HCT116 (cell line): ENCODE data around the gene NOP10. TPM values are rescaled to one million over a fixed set of nuclear protein-coding genes. Genes with fewer than 3 reads are reported as not detected.

Experiments used
- ATAC-seq: fragments of 200-7000 bp; cut with Tn5 transposase; 2 replicates; pipeline ENCODE4 v1.9.1; 2020; ENCODE audit warnings: mild to moderate bottlenecking, moderate library complexity
- BruUV-seq: library from RNA; stranded (reverse); fragments of 400-500 nt; replicated peaks from 2 replicates; lab custom pipeline; 2021; lab: Mats Ljungman, UMichigan
- CTCF ChIA-PET: fragments of 300-600 bp; sonication (Branson Sonifier 250); formaldehyde crosslinking; loops from one replicate; lab custom pipeline; 2021; ENCODE audit warnings: antibody characterized with exemption; lab: Charles Lee
- POLR2A ChIA-PET: fragments of 300-600, 350-600 bp; sonication (Branson Sonifier 250); formaldehyde crosslinking; loops from one replicate; lab custom pipeline; 2021; ENCODE audit warnings: antibody characterized with exemption; lab: Charles Lee
- RAD21 ChIA-PET, 2 experiments: fragments of 300-600 bp; sonication (Branson Sonifier 250); formaldehyde crosslinking; loops; one replicate each; lab custom pipeline; 2023; ENCODE audit warnings: low total read pairs in 2 of 2; ENCODE audit not compliant: uncharacterized antibody in 2 of 2, unreplicated experiment in 2 of 2, low non-redundant PET in 1 of 2; lab: Charles Lee
- DNase-seq: peaks from one replicate; pipeline ENCODE4 v3.0.0-alpha.2; 2010; ENCODE audit warnings: low read depth, low spot score
- H2AFZ ChIP-seq: fragments of 200-600 bp; shearing (Covaris generic), sonication (generic); 2 replicates; pipeline ENCODE4 v1.6.1; 2017; ENCODE audit warnings: low read depth, mixed run types, mixed read lengths, antibody characterized with exemption, low read length; ENCODE audit not compliant: poor library complexity, severe bottlenecking
- H3K27ac ChIP-seq: 2 replicates; pipeline ENCODE4 v1.5.1; 2012; ENCODE audit warnings: low read depth, low read length
- H3K27me3 ChIP-seq: fragments of 200-600 bp; sonication (generic); 2 replicates; pipeline ENCODE4 v1.6.1; 2016; ENCODE audit warnings: mixed run types, low read length, mixed read lengths; ENCODE audit not compliant: insufficient read depth
- H3K36me3 ChIP-seq, 2 experiments: fragments of 200-500 bp in 1 of 2; fragments of 200-600 bp in 1 of 2; sonication (Bioruptor generic) in 1 of 2; sonication (generic) in 1 of 2; 2 replicates each; pipeline versions ENCODE4 v1.5.1 to v1.6.1; 2014 to 2016; ENCODE audit warnings: low read length in 2 of 2, inconsistent platforms in 1 of 2, mixed read lengths in 1 of 2, mixed run types in 1 of 2; ENCODE audit not compliant: insufficient read depth in 2 of 2, control insufficient read depth in 1 of 2
- H3K4me1 ChIP-seq, 2 experiments: fragments of 200-600 bp in 1 of 2; sonication (generic) in 1 of 2; 2 replicates each; pipeline versions ENCODE4 v1.5.1 to v1.6.1; 2012 to 2017; ENCODE audit warnings: low read length in 2 of 2, inconsistent platforms in 1 of 2, mild to moderate bottlenecking in 1 of 2, mixed read lengths in 1 of 2, mixed run types in 1 of 2, moderate library complexity in 1 of 2; ENCODE audit not compliant: insufficient read depth in 2 of 2, control insufficient read depth in 1 of 2
- H3K4me2 ChIP-seq: fragments of 200-600 bp; sonication (generic); 2 replicates; pipeline ENCODE4 v1.6.1; 2017; ENCODE audit warnings: mixed run types, low read length, mixed read lengths
- H3K4me3 ChIP-seq, 2 experiments: fragments of 200-600 bp in 1 of 2; sonication (generic) in 1 of 2; replicated peaks in 1 of 2; 2 replicates each; pipeline ENCODE4 v1.5.1; 2011 to 2016; ENCODE audit warnings: low read length in 2 of 2, control low read depth in 1 of 2, low read depth in 1 of 2, mild to moderate bottlenecking in 1 of 2, mixed read lengths in 1 of 2, mixed run types in 1 of 2
- H3K79me2 ChIP-seq: fragments of 200-600 bp; sonication (generic); 2 replicates; pipeline ENCODE4 v1.6.1; 2017; ENCODE audit warnings: mild to moderate bottlenecking, mixed run types, low read length, moderate library complexity, mixed read lengths; ENCODE audit not compliant: insufficient read depth
- H3K9ac ChIP-seq: fragments of 200-600 bp; sonication (generic); 2 replicates; pipeline ENCODE4 v1.6.1; 2016; ENCODE audit warnings: low read length, mixed read lengths
- H3K9me2 ChIP-seq: fragments of 200-600 bp; sonication (generic), shearing (Covaris generic); 2 replicates; pipeline ENCODE4 v1.6.1; 2017; ENCODE audit warnings: mixed run types, mild to moderate bottlenecking, moderate library complexity; ENCODE audit not compliant: insufficient read depth
- H3K9me3 ChIP-seq, 2 experiments: fragments of 200-500 bp in 1 of 2; fragments of 200-600 bp in 1 of 2; sonication (Bioruptor generic) in 1 of 2; sonication (generic) in 1 of 2; 2 replicates each; pipeline ENCODE4 v1.6.1; 2014 to 2017; ENCODE audit warnings: low read length in 2 of 2, mixed read lengths in 2 of 2, inconsistent platforms in 1 of 2, low read depth in 1 of 2, mild to moderate bottlenecking in 1 of 2, mixed run types in 1 of 2, moderate library complexity in 1 of 2; ENCODE audit not compliant: control insufficient read depth in 1 of 2, insufficient read depth in 1 of 2
- H4K20me1 ChIP-seq: fragments of 200-600 bp; sonication (generic), shearing (Covaris generic); 2 replicates; pipeline ENCODE4 v1.6.1; 2017; ENCODE audit warnings: mixed run types, mild to moderate bottlenecking, moderate library complexity; ENCODE audit not compliant: insufficient read depth
- ATF3 ChIP-seq: IDR thresholded peaks from 2 replicates; pipeline ENCODE4 v1.6.1; 2012
- CBX3 ChIP-seq: IDR thresholded peaks from 2 replicates; pipeline ENCODE4 v1.6.1; 2012; ENCODE audit warnings: low read depth
- EGR1 ChIP-seq: IDR thresholded peaks from 2 replicates; pipeline ENCODE4 v1.6.1; 2012; ENCODE audit warnings: low read depth
- ELF1 ChIP-seq: IDR thresholded peaks from 2 replicates; pipeline ENCODE4 v1.6.1; 2012; ENCODE audit warnings: low read depth, borderline replicate concordance
- EZH2 ChIP-seq: fragments of 200-600 bp; sonication (generic); IDR thresholded peaks from 2 replicates; pipeline ENCODE4 v1.6.1; 2017; ENCODE audit warnings: antibody characterized with exemption, mixed run types
- FOSL1 ChIP-seq: IDR thresholded peaks from 2 replicates; pipeline ENCODE4 v1.6.1; 2012; ENCODE audit warnings: low read depth
- JUND ChIP-seq: IDR thresholded peaks from 2 replicates; pipeline ENCODE4 v1.6.1; 2012
- MAX ChIP-seq: IDR thresholded peaks from 2 replicates; pipeline ENCODE4 v1.6.1; 2012
- POLR2A ChIP-seq: IDR thresholded peaks from 2 replicates; pipeline ENCODE4 v1.7.0; 2011; ENCODE audit warnings: borderline replicate concordance; ENCODE audit not compliant: insufficient read depth, insufficient read length; ENCODE audit errors: extremely low read depth
- POLR2AphosphoS5 ChIP-seq: IDR thresholded peaks from 2 replicates; pipeline ENCODE4 v1.6.1; 2011; ENCODE audit warnings: mild to moderate bottlenecking, low read depth, low read length, moderate library complexity
- RAD21 ChIP-seq: IDR thresholded peaks from 2 replicates; pipeline ENCODE4 v1.6.1; 2012; ENCODE audit warnings: low read depth, mild to moderate bottlenecking
- SIN3A ChIP-seq: IDR thresholded peaks from 2 replicates; pipeline ENCODE4 v1.6.1; 2012; ENCODE audit warnings: low read depth
- SP1 ChIP-seq: IDR thresholded peaks from 2 replicates; pipeline ENCODE4 v1.6.1; 2012; ENCODE audit warnings: low read depth
- YY1 ChIP-seq: IDR thresholded peaks from 2 replicates; pipeline ENCODE4 v1.6.1; 2011; ENCODE audit warnings: low read length, low read depth, moderate library complexity, mild to moderate bottlenecking; ENCODE audit not compliant: insufficient replicate concordance; ENCODE audit errors: extremely low read depth
- intact Hi-C: fragments of 100-400 bp; cut with micrococcal nuclease; formaldehyde crosslinking; loops from 2 replicates; pipeline ENCODE4 v1.10.0; 2022
- total RNA-seq: library from RNA; stranded (reverse); gene quantifications from one replicate; pipeline ENCODE4 v1.2.1, GENCODE V29; 2021; ENCODE audit not compliant: unreplicated experiment

The NOP10 gene
- total RNA-seq, 1 experiment from 2014 or later: 216 TPM

- intact Hi-C loops: no loop called here
- no peaks in the 10 kb centered on the region for H3K9me2 ChIP-seq
- RAD21 ChIA-PET: no interaction called here
- no peak overlapping the region for H3K4me2 ChIP-seq
- no TSS peak for BruUV-seq
- no peaks in the 10 kb centered on the region for H3K9me3 ChIP-seq
- H3K4me3 ChIP-seq: no peak overlapping the region
- no peak for ATAC-seq
- H3K27ac ChIP-seq: no peak overlapping the region
- CTCF ChIA-PET: no interaction called here
- H3K36me3 ChIP-seq: no peaks in the 10 kb centered on the region
- no peaks in the 10 kb centered on the region for H3K27me3 ChIP-seq
- no peak for TF ChIP-seq FOSL1
- TF ChIP-seq JUND: no peak
- no peak for TF ChIP-seq POLR2A
- no peak for TF ChIP-seq SP1
- no peak for TF ChIP-seq EZH2
- TF ChIP-seq SIN3A: no peak
- no peak for TF ChIP-seq EGR1
- TF ChIP-seq MAX: no peak
- TF ChIP-seq CBX3: no peak
- no peak for TF ChIP-seq ATF3
- no peak for TF ChIP-seq ELF1
- H3K9ac ChIP-seq: no peak overlapping the region
- no peak for DNase-seq
- H2AFZ ChIP-seq: no peak overlapping the region
- H4K20me1 ChIP-seq: no peaks in the 10 kb centered on the region
- POLR2A ChIA-PET: no interaction called here
- no peaks in the 10 kb centered on the region for H3K79me2 ChIP-seq
- no peaks in the 10 kb centered on the region for H3K4me1 ChIP-seq
Measured at GRCh38 chr15:34349769-34350168, 6.8 kb upstream of the NOP10 start.

DNA sequence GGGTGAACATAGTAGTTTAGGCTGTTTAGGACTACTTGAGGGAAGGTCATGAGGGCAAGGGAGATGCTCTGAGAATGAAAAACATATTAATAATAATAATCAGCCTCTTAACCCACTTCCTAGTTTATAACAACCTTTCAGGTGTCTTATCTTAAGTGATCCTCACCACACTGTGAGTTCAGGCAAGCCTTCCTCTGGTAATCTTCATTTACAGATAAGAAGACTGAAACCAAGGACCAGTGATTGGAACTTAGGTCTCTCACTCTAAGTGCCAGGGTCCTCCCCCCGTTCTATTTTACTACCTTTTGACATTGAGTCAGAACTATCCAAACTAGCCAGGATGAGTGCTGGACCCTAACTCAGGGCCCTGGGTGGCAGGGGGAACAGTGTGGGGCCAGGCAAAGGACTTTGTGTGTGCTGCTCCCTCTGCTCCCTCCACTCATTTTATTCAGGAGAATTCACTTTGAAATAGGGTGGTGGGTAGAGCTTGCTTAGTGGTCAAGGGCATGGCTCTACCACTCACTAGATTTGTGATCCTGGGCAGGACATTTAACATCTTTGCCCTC, 5.9 kb upstream of the NOP10 start:
- POLR2A ChIA-PET: no interaction called here
- H3K79me2 ChIP-seq: no peaks in the 10 kb centered on the region
- H3K27me3 ChIP-seq: no peaks in the 10 kb centered on the region
- H3K9me2 ChIP-seq: no peaks in the 10 kb centered on the region
- no peak overlapping the region for H3K4me3 ChIP-seq
- no peaks in the 10 kb centered on the region for H3K9me3 ChIP-seq
- no peaks in the 10 kb centered on the region for H4K20me1 ChIP-seq
- H3K27ac ChIP-seq: no peak overlapping the region
- H2AFZ ChIP-seq: no peak overlapping the region
- RAD21 ChIA-PET: no interaction called here
- no peaks in the 10 kb centered on the region for H3K36me3 ChIP-seq
- intact Hi-C loops: no loop called here
- no TSS peak for BruUV-seq
- CTCF ChIA-PET: no interaction called here
- DNase-seq (no peak), ATAC-seq (no peak)
- H3K4me2 ChIP-seq: no peak overlapping the region
- TF ChIP-seq POLR2AphosphoS5 (no peak), RAD21 (no peak), SP1 (no peak), JUND (no peak), EGR1 (no peak), YY1 (no peak)
- no peak overlapping the region for H3K9ac ChIP-seq
- H3K4me1 ChIP-seq: no peaks in the 10 kb centered on the region
